Activated T-cell treated with anti-CD3 and anti-CD28 coated beads, Interleukin-2, amount 50 U/mL, for 4 hours (primary cell): ENCODE results near the gene TMEM30B. TPM values are rescaled to one million over a fixed set of nuclear protein-coding genes. Genes with fewer than 3 reads are reported as not detected.

Experiments used
- ATAC-seq, 2 donors: fragments of 200-7000 bp; cut with Tn5 transposase; one replicate each; pipeline ENCODE4 v1.10.0; 2021
- DNase-seq: peaks from one replicate; pipeline ENCODE4 v3.0.0-alpha.2; 2020
- H3K27me3 Mint-ChIP-seq: one replicate; pipeline ENCODE4 v1.8.0; 2021; ENCODE audit warnings: low read depth, mixed read lengths
- H3K36me3 Mint-ChIP-seq: one replicate; pipeline ENCODE4 v1.8.0; 2022; ENCODE audit warnings: mixed read lengths; ENCODE audit not compliant: insufficient read depth
- H3K4me1 Mint-ChIP-seq: one replicate; pipeline ENCODE4 v1.8.0; 2021; ENCODE audit warnings: low read depth, mixed read lengths
- H3K4me3 Mint-ChIP-seq: one replicate; pipeline ENCODE4 v1.8.0; 2021; ENCODE audit warnings: mild to moderate bottlenecking, moderate library complexity, mixed read lengths
- H3K9me3 Mint-ChIP-seq: one replicate; pipeline ENCODE4 v1.8.0; 2021; ENCODE audit warnings: mixed read lengths
- total RNA-seq, 3 donors: library from RNA; stranded (reverse); gene quantifications; one replicate each; pipeline ENCODE4 v1.2.1, GENCODE V29; 2021

Gene TMEM30B
- total RNA-seq, 3 donors from 2014 or later: 1.1 to 1.5 (median 1.3) TPM

GRCh38 chr14:61266891-61267740 is 14.0 kb downstream of the TMEM30B start:
- no peak for DNase-seq
- Mint-ChIP-seq H3K36me3 (no peaks in the 10 kb centered on the region), H3K9me3 (no peaks in the 10 kb centered on the region), H3K4me3 (no peak overlapping the region), H3K4me1 (peaks cover 2% of the 10 kb centered on the region), H3K27me3 (peaks cover 25% of the 10 kb centered on the region)
- ATAC-seq: no peak

DNA sequence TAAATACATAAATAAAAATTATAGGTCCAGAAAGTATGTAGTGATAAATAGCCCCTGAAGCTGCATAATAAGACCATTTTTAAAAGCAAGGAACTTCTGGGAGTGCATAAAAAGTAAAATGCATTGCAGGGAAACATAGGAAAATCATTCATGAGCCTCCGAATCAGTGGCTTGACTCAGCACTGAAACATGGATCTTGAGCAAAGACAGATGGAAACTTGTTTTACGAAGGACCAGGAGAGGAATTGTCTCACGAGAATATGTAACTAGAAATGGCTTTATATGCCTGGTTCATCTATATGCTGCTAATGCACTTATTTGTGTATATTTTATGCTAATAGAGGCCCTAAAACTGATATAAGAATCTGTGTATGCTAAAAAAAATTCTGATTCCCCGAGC is 14.7 kb downstream of the TMEM30B start:
- no peaks in the 10 kb centered on the region for H3K36me3 Mint-ChIP-seq
- H3K4me3 Mint-ChIP-seq: no peak overlapping the region
- H3K4me1 Mint-ChIP-seq: peaks cover 2% of the 10 kb centered on the region
- DNase-seq: no peak
- no peak for ATAC-seq
- no peaks in the 10 kb centered on the region for H3K9me3 Mint-ChIP-seq
- H3K27me3 Mint-ChIP-seq: peaks cover 25% of the 10 kb centered on the region

DNA sequence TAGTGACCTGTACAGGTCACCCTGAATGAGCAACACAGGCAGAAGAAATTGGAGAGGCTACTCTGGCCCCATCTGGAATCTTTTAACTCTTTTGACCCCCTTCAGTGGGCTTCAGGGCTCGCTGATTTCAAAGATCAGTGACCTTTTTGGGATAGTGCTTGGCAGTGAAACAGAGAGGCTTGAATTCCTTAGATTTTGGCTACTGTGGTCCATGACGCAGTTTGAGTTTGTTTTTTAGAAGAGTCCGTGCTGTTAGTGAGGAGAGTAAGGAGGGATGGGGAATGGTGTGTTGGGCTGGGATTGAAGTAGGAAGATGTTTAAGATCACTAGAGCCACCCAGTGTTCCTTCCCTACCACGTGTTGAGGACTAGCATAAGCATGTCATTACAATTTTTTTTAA is 16.5 kb downstream of the TMEM30B start:
- H3K27me3 Mint-ChIP-seq: peaks cover 22% of the 10 kb centered on the region
- H3K36me3 Mint-ChIP-seq: no peaks in the 10 kb centered on the region
- H3K4me1 Mint-ChIP-seq: peaks cover under 1% of the 10 kb centered on the region
- DNase-seq: no peak
- H3K4me3 Mint-ChIP-seq: no peak overlapping the region
- ATAC-seq: no peak
- no peaks in the 10 kb centered on the region for H3K9me3 Mint-ChIP-seq

DNA sequence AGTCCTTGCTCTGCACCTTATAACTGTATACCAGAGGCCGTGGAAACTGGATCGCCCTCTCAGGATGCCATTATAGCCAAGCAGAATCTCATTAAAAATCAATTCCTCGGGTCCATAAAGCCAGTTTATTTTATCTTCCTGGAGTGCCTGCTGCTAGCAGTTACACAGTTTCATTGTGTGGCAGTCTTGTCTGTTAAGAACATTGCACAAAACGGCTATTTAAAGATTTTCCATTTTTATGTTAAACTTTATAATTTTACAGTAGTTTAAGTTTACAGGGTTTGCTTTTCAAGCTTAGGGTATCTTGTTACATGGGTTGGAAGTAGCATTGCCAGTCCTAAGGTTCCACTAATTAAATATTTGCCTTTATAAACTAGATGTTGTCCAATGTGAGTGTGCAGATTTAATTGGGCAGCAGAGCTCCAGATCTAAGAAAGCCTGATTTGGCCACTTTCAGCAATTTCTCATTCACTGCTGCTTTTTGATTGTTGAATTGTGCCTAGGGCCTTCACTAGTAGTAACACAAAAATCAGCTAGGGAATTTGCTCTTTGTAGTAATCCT is 17.0 kb downstream of the TMEM30B start:
- DNase-seq (no peak), ATAC-seq (no peak)
- H3K9me3 Mint-ChIP-seq: no peaks in the 10 kb centered on the region
- no peaks in the 10 kb centered on the region for H3K4me1 Mint-ChIP-seq
- no peaks in the 10 kb centered on the region for H3K36me3 Mint-ChIP-seq
- peaks cover 21% of the 10 kb centered on the region for H3K27me3 Mint-ChIP-seq
- H3K4me3 Mint-ChIP-seq: no peak overlapping the region

DNA sequence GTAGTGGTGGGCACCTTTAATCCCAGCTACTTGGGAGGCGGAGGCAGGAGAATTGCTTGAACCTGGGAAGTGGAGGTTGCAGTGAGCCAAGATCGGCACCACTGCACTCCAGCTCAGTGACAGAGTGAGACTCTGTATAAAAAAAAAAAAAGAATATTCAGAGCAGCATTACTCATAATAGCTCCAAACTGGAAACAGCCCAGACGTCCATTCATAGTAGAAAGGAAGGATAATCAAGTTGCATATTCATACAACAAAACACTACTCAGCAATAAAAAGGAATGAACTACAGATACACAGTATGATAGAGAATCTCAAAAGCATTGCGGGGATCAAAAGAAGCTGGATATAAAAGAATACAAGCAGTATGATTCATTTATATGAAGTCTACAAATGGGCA is 19.1 kb downstream of the TMEM30B start:
- DNase-seq (no peak), ATAC-seq (no peak)
- Mint-ChIP-seq H3K4me1 (no peaks in the 10 kb centered on the region), H3K4me3 (no peak overlapping the region), H3K36me3 (no peaks in the 10 kb centered on the region), H3K9me3 (no peaks in the 10 kb centered on the region), H3K27me3 (peaks cover 20% of the 10 kb centered on the region)

DNA sequence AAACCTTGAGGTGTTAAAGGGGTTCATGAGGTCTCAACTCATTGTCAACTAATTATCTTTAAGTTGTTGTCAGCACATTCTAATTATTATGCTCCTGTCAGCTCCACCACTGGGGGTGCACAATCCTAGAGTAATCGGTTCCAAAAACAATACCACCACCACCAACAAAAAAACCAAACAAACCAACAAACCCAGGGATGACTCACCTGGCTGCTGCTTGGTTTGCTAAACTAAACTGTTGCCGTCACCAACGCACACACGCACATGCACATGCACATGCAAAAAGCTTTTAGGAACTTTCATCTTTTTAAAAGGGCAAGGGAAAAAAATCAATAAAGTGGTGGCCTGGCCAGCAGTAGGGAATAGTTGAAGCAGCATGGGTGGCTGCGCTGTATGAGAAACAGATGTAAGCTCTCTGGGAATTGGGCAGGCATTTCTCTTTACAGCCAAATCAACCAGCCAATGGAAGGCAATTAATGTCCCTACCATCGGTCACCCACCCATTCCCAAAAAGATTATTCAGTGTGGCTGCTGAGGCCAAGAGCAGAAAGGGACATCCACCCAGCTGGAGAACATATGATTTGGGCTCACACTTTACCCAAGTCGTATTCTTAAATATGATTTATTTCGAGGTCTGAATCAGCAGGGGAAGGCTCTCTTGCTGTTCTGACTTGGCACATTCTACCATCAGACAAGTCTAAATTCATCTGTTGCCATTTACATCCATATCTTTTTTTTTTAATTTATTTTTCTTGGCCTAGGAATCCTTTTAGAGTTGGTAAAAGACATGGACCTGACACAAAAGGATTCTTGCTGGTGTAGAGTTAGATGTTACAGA is 20.0 kb downstream of the TMEM30B start:
- no peaks in the 10 kb centered on the region for H3K36me3 Mint-ChIP-seq
- no peaks in the 10 kb centered on the region for H3K9me3 Mint-ChIP-seq
- no peak for ATAC-seq
- no peaks in the 10 kb centered on the region for H3K4me1 Mint-ChIP-seq
- DNase-seq: no peak
- no peak overlapping the region for H3K4me3 Mint-ChIP-seq
- peaks cover 19% of the 10 kb centered on the region for H3K27me3 Mint-ChIP-seq

- H3K4me3 Mint-ChIP-seq: no peak overlapping the region
- no peaks in the 10 kb centered on the region for H3K9me3 Mint-ChIP-seq
- H3K27me3 Mint-ChIP-seq: peaks cover 19% of the 10 kb centered on the region
- ATAC-seq (no peak), DNase-seq (no peak)
- H3K4me1 Mint-ChIP-seq: no peaks in the 10 kb centered on the region
- H3K36me3 Mint-ChIP-seq: no peaks in the 10 kb centered on the region
Measured at GRCh38 chr14:61258985-61259384, 22.2 kb downstream of the TMEM30B start.

GRCh38 chr14:61257469-61258057 is 23.6 kb downstream of the TMEM30B start:
- H3K9me3 Mint-ChIP-seq: no peaks in the 10 kb centered on the region
- H3K36me3 Mint-ChIP-seq: no peaks in the 10 kb centered on the region
- ATAC-seq (no peak), DNase-seq (no peak)
- no peak overlapping the region for H3K4me3 Mint-ChIP-seq
- no peaks in the 10 kb centered on the region for H3K4me1 Mint-ChIP-seq
- H3K27me3 Mint-ChIP-seq: peaks cover 24% of the 10 kb centered on the region

- Mint-ChIP-seq H3K27me3 (peaks cover 24% of the 10 kb centered on the region), H3K4me3 (no peak overlapping the region), H3K36me3 (no peaks in the 10 kb centered on the region), H3K4me1 (no peaks in the 10 kb centered on the region), H3K9me3 (no peaks in the 10 kb centered on the region)
- DNase-seq (no peak), ATAC-seq (no peak)
Measured at GRCh38 chr14:61256826-61257468, 24.2 kb downstream of the TMEM30B start.

GRCh38 chr14:61255968-61256367 is 25.2 kb downstream of the TMEM30B start:
- DNase-seq: no peak
- peaks cover 24% of the 10 kb centered on the region for H3K27me3 Mint-ChIP-seq
- no peaks in the 10 kb centered on the region for H3K4me1 Mint-ChIP-seq
- no peaks in the 10 kb centered on the region for H3K36me3 Mint-ChIP-seq
- H3K9me3 Mint-ChIP-seq: no peaks in the 10 kb centered on the region
- no peak for ATAC-seq
- H3K4me3 Mint-ChIP-seq: no peak overlapping the region

GRCh38 chr14:61254808-61255526 is 26.2 kb downstream of the TMEM30B start:
- no peaks in the 10 kb centered on the region for H3K36me3 Mint-ChIP-seq
- H3K9me3 Mint-ChIP-seq: no peaks in the 10 kb centered on the region
- H3K27me3 Mint-ChIP-seq: peaks cover 24% of the 10 kb centered on the region
- no peak for DNase-seq
- ATAC-seq: no peak
- H3K4me1 Mint-ChIP-seq: no peaks in the 10 kb centered on the region
- no peak overlapping the region for H3K4me3 Mint-ChIP-seq

DNA sequence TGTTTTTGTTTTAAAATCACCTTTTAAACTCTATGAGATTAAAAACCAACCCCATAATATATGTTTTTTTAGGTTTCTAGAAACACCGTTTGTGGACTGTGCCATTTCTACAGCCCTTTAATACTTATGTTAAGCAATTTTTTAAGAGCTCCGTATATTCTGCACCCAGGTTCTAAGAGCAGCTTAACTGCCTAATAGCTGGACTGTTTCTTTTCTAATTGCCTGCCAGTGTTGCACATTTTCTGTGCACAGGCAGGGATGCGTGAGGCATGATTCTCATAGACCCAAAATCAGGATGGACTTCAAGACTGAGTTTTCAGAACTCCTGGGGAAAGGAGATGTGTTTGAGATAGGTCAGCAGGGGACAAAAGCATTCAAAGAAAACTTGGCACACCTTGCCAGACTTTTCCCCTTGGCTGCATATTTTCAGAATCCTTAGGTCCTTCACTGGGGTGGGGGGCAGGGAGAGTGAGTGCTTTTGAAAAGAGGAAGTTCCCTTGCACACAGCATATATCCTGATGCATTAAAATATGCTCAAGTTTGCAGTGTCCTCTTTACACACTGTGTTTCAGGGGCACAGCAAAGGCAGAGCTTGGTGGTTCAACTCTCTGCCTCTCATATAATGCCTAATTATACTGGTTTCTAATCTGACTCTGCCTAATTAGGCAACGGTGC is 27.9 kb downstream of the TMEM30B start:
- Mint-ChIP-seq H3K27me3 (peaks cover 21% of the 10 kb centered on the region), H3K4me3 (no peak overlapping the region), H3K9me3 (no peaks in the 10 kb centered on the region), H3K36me3 (no peaks in the 10 kb centered on the region), H3K4me1 (no peaks in the 10 kb centered on the region)
- no peak for DNase-seq
- ATAC-seq: no peak
